ENCODE data around the gene GALP.

Gene GALP

DNA sequence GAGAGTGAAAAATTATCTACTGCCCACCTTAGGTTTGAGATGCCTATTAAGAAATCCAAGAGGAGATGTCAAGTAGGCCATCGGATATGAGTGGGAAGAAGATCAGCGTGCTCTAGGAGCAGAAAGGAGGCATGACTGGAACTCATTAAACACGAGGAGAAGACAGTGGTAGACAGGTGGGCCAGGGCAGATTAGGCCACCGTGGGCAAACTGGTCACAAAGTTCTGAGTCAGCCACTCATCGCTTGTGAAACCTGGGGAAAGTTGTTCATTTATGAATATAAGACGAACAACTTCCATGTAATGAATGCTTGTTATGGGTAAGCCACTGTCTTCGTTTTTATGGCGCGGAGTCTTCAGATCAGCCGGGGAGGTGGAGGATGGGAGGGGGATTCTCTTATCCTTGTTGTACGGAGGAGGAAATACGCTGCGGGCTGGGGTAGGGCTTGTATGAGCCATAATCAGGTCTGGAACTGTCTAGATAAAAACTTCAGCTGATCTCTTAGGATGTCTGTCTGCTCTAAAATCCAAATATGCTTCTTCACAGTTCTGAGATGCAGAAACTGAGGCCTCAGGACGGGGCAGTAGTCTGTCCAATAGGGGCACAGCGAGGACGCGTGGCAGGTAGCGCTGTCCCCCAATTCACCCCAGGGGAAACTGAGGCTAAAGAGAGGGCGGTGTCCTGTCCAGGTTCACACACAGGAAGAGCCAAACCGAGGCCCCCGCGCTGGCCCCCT lies 35.8 kb upstream of the GALP start:
- no peaks in the 10 kb centered on the region for H3K36me3 ChIP-seq
- no peaks in the 10 kb centered on the region for H3K9me3 ChIP-seq
- H3K27ac ChIP-seq: peak overlapping the region; percentile 89
- TF ChIP-seq, protein P1, sequence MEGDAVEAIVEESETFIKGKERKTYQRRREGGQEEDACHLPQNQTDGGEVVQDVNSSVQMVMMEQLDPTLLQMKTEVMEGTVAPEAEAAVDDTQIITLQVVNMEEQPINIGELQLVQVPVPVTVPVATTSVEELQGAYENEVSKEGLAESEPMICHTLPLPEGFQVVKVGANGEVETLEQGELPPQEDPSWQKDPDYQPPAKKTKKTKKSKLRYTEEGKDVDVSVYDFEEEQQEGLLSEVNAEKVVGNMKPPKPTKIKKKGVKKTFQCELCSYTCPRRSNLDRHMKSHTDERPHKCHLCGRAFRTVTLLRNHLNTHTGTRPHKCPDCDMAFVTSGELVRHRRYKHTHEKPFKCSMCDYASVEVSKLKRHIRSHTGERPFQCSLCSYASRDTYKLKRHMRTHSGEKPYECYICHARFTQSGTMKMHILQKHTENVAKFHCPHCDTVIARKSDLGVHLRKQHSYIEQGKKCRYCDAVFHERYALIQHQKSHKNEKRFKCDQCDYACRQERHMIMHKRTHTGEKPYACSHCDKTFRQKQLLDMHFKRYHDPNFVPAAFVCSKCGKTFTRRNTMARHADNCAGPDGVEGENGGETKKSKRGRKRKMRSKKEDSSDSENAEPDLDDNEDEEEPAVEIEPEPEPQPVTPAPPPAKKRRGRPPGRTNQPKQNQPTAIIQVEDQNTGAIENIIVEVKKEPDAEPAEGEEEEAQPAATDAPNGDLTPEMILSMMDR (IDR thresholded peaks at IDR 0.05): no peak
- H3K4me1 ChIP-seq (ENCODE audit: control insufficient read depth in 1 of 2, insufficient read depth in 1 of 2, low read depth in 1 of 2, low read length in 1 of 2): peaks cover 55 to 56% of the 10 kb centered on the region in 2 experiments
- H3K4me3 ChIP-seq (ENCODE audit: low read depth in 1 of 2, low read length in 1 of 2): peak overlapping the region; percentile 69 to 84
- no peaks in the 10 kb centered on the region for H3K27me3 ChIP-seq

GRCh38 chr19:56140583-56141416 lies 35.0 kb upstream of the GALP start, which contains the start of gene ZNF444:
Gene ZNF444 (plus strand): TSS chr19:56141287. CDS start chr19:56146912, 5,625 bp downstream.
- no peaks in the 10 kb centered on the region for H3K36me3 ChIP-seq
- peaks cover 47 to 48% of the 10 kb centered on the region in 2 experiments for H3K4me1 ChIP-seq (ENCODE audit: control insufficient read depth in 1 of 2, insufficient read depth in 1 of 2, low read depth in 1 of 2, low read length in 1 of 2)
- no peaks in the 10 kb centered on the region for H3K27me3 ChIP-seq
- H3K4me3 ChIP-seq (ENCODE audit: low read depth in 1 of 2, low read length in 1 of 2): peak within 1 kb of the TSS; percentile 69 to 84
- peak within 1 kb of the TSS; percentile 89 for H3K27ac ChIP-seq
- no peaks in the 10 kb centered on the region for H3K9me3 ChIP-seq
- TF ChIP-seq, protein P1 (IDR thresholded peaks at IDR 0.05): peak; percentile 35

GRCh38 chr19:56141417-56141993 lies 34.3 kb upstream of the GALP start:
- no peaks in the 10 kb centered on the region for H3K27me3 ChIP-seq
- H3K9me3 ChIP-seq: no peaks in the 10 kb centered on the region
- peak overlapping the region; percentile 69 to 84 for H3K4me3 ChIP-seq (ENCODE audit: low read depth in 1 of 2, low read length in 1 of 2)
- H3K36me3 ChIP-seq: no peaks in the 10 kb centered on the region
- peak overlapping the region; percentile 89 for H3K27ac ChIP-seq
- H3K4me1 ChIP-seq (ENCODE audit: control insufficient read depth in 1 of 2, insufficient read depth in 1 of 2, low read depth in 1 of 2, low read length in 1 of 2): peaks cover 40 to 44% of the 10 kb centered on the region in 2 experiments
- TF ChIP-seq, protein P1 (IDR thresholded peaks at IDR 0.05): no peak

DNA sequence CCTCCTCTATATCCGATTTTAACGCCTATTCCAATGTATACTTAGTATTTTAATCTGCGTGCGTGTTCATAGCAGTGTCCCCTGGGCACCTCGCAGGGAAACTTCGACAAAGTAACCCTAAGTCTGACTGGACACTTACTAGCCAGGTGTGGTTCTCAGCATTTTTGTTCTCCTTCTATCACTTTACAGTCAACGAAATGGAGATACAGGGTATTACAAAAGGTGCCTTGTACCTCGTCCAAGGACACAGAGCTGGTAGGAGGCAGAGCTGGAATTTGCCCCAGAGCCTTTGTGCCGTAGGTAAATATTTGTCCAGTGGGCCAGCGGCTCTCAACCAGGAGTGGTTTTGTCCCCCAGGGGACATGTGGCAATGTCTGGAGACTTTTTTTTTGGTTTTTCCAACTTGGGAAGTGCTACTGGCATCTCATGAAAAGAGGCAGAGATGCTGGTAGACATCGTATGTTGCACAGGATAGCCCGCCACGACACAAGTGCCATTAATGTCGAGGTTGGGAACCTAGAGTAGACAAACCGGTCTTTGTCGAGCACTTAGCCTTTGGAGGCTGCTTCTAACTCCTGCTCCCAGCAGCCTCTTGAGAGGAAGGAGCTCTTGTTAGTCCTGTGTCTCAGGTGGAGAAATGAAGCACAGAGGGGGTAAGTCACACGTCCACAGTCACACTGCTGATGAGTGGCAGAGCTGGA lies 33.6 kb upstream of the GALP start:
- H3K4me3 ChIP-seq (ENCODE audit: low read depth in 1 of 2, low read length in 1 of 2): peak overlapping the region in 1 of 2 experiments; percentile 31
- H3K9me3 ChIP-seq: no peaks in the 10 kb centered on the region
- no peaks in the 10 kb centered on the region for H3K27me3 ChIP-seq
- H3K4me1 ChIP-seq (ENCODE audit: control insufficient read depth in 1 of 2, insufficient read depth in 1 of 2, low read depth in 1 of 2, low read length in 1 of 2): peaks cover 33 to 38% of the 10 kb centered on the region in 2 experiments
- TF ChIP-seq, protein P1 (IDR thresholded peaks at IDR 0.05): no peak
- H3K36me3 ChIP-seq: peaks cover under 1% of the 10 kb centered on the region
- H3K27ac ChIP-seq: peak overlapping the region; percentile 89

DNA sequence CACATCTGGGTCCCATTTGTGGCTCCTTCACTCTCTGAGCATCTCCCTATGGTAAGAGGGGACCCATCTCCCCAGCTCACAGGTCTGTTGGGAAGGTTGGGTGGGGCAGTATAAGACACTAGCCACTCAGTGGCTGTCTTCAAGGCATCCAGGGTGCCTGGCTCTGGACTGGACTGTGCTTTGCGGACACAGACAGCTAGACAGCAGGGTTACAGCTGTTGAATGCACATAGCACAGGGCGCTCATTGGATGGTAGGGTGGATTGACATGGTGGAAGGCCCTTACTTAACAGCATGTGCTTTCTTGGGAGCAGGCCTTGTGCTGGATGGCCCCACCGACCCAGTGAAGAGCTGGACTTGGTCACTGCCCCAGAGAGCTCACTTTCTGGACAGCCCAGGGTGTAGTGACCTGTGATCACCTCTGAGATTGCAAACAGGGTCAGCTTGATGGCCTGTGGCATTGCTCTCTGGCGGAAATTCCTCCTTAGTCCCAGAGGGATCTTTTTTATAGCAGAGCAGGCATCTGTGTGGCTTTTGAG lies 32.8 kb upstream of the GALP start:
- TF ChIP-seq, protein P1 (IDR thresholded peaks at IDR 0.05): no peak
- Histone ChIP-seq H3K4me1 (ENCODE audit: control insufficient read depth in 1 of 2, insufficient read depth in 1 of 2, low read depth in 1 of 2, low read length in 1 of 2) (peaks cover 26 to 31% of the 10 kb centered on the region in 2 experiments), H3K27ac (no peak overlapping the region)

More for the DNA sequence above, 32.8 kb upstream of the GALP start:
- Histone ChIP-seq H3K9me3 (no peaks in the 10 kb centered on the region), H3K36me3 (peaks cover 8% of the 10 kb centered on the region), H3K4me3 (ENCODE audit: low read depth in 1 of 2, low read length in 1 of 2) (no peak overlapping the region), H3K27me3 (no peaks in the 10 kb centered on the region)
